HG03520 (cell line): Measurements from ENCODE around the gene TSPAN3.

Experiments
- ATAC-seq: cut with Tn5 transposase; IDR thresholded peaks from one replicate; pipeline ENCODE4 v1.9.1; 2021; ENCODE audit warnings: mild to moderate bottlenecking, moderate library complexity; ENCODE audit not compliant: unreplicated experiment

TSPAN3 gene

GRCh38 chr15:77012868-77013267 is 58.0 kb downstream of the TSPAN3 start:
- no peak for ATAC-seq

- ATAC-seq: no peak
Observed at GRCh38 chr15:77012117-77012712, 58.7 kb downstream of the TSPAN3 start.

- no peak for ATAC-seq
Observed at GRCh38 chr15:77010857-77011256, 60.1 kb downstream of the TSPAN3 start.

GRCh38 chr15:77010312-77010686 is 60.6 kb downstream of the TSPAN3 start:
- no peak for ATAC-seq

GRCh38 chr15:77009646-77010311 is 61.1 kb downstream of the TSPAN3 start:
- ATAC-seq: no peak

- no peak for ATAC-seq
Observed at GRCh38 chr15:77009176-77009575, 61.7 kb downstream of the TSPAN3 start.

GRCh38 chr15:77004189-77004588 is 66.7 kb downstream of the TSPAN3 start:
- ATAC-seq: no peak

- ATAC-seq: peak; percentile 67
Observed at GRCh38 chr15:77002954-77003912, 67.7 kb downstream of the TSPAN3 start.

- no peak for ATAC-seq
Observed at GRCh38 chr15:77002436-77002835, 68.5 kb downstream of the TSPAN3 start.

- no peak for ATAC-seq
Observed at GRCh38 chr15:77001966-77002365, 68.9 kb downstream of the TSPAN3 start.

GRCh38 chr15:77001351-77001750 is 69.6 kb downstream of the TSPAN3 start:
- ATAC-seq: no peak

GRCh38 chr15:76999996-77000395 is 70.9 kb downstream of the TSPAN3 start:
- no peak for ATAC-seq

GRCh38 chr15:76998663-76999285 is 72.1 kb downstream of the TSPAN3 start:
- ATAC-seq: no peak

- no peak for ATAC-seq
Observed at GRCh38 chr15:76996526-76997401, 74.1 kb downstream of the TSPAN3 start.

- no peak for ATAC-seq
Observed at GRCh38 chr15:76996076-76996525, 74.8 kb downstream of the TSPAN3 start.

GRCh38 chr15:76994971-76995945 is 75.7 kb downstream of the TSPAN3 start, which contains the start of gene PSTPIP1:
Gene PSTPIP1, plus strand, starts transcription at chr15:76995126. Its CDS starts 448 bp downstream, at chr15:76995574.
- no peak for ATAC-seq

GRCh38 chr15:76994496-76994895 is 76.4 kb downstream of the TSPAN3 start:
- no peak for ATAC-seq

- ATAC-seq: no peak
Observed at GRCh38 chr15:76994001-76994400, 76.9 kb downstream of the TSPAN3 start.
